COLO668 (cell line): ENCODE measurements around the gene PPM1N.

Source experiments
- DNase-seq: peaks from one replicate; lab custom pipeline; 2025; ENCODE audit not compliant: unreplicated experiment; lab: John Stamatoyannopoulos, UW

The PPM1N gene, protein sequence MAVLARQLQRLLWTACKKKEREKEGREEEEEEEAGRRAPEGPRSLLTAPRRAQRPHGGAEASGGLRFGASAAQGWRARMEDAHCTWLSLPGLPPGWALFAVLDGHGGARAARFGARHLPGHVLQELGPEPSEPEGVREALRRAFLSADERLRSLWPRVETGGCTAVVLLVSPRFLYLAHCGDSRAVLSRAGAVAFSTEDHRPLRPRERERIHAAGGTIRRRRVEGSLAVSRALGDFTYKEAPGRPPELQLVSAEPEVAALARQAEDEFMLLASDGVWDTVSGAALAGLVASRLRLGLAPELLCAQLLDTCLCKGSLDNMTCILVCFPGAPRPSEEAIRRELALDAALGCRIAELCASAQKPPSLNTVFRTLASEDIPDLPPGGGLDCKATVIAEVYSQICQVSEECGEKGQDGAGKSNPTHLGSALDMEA

DNA sequence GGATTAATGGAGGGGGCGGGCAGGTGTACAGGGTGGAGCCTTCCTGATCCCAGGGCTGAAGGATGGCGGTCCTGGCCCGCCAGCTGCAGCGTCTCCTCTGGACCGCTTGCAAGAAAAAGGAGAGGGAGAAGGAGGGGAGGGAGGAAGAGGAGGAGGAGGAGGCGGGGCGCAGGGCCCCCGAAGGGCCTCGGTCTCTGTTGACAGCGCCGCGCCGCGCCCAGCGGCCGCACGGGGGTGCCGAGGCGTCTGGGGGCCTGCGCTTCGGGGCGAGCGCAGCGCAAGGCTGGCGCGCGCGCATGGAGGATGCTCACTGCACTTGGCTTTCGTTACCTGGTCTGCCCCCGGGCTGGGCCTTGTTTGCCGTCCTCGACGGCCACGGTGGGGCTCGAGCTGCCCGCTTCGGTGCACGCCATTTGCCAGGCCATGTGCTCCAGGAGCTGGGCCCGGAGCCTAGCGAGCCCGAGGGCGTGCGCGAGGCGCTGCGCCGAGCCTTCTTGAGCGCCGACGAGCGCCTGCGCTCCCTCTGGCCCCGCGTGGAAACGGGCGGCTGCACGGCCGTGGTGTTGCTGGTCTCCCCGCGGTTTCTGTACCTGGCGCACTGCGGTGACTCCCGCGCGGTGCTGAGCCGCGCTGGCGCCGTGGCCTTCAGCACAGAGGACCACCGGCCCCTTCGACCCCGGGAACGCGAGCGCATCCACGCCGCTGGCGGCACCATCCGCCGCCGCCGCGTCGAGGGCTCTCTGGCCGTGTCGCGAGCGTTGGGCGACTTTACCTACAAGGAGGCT lies at the start of gene PPM1N:
Gene PPM1N (plus strand): TSS at position 33 of the 785 bp plus-strand sequence. CDS start 30 bp downstream, at position 63.
- DNase-seq = peak; percentile 70

DNA sequence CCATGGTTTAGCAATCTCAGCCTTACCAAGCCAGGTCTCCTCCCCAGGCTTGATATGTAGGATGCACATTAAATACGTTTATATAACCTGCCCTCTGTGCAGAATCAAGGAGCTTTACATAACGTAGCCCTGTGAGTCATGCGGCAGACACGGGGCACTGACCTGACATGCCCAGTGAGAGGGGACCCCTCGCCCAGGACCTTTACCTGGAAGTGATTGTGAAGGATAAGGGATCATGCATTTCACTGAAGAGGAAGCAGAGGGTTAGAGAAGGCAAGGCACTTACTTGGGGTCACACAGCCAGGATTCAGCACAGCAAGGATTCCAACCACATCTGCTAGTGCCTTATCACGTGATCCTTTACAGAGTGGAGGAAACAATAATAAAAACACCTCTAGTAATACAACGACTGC lies 49.4 kb upstream of the PPM1N start:
- peak; percentile 10 for DNase-seq

DNA sequence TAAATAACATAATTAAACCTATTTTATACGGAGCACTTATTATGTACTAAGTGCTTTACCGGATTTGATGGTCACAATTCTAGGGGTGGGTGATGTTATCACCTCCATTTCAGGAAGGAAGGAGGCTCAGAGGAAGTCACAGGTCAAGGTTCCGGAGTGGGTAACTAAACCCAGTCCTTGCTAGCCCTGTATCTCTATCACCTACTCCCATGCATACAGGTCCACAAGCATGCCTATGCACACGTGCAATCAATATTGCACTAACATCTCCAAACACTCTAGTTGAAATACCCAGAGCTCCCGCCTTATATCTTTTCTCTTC lies 48.3 kb upstream of the PPM1N start:
- no peak for DNase-seq

DNA sequence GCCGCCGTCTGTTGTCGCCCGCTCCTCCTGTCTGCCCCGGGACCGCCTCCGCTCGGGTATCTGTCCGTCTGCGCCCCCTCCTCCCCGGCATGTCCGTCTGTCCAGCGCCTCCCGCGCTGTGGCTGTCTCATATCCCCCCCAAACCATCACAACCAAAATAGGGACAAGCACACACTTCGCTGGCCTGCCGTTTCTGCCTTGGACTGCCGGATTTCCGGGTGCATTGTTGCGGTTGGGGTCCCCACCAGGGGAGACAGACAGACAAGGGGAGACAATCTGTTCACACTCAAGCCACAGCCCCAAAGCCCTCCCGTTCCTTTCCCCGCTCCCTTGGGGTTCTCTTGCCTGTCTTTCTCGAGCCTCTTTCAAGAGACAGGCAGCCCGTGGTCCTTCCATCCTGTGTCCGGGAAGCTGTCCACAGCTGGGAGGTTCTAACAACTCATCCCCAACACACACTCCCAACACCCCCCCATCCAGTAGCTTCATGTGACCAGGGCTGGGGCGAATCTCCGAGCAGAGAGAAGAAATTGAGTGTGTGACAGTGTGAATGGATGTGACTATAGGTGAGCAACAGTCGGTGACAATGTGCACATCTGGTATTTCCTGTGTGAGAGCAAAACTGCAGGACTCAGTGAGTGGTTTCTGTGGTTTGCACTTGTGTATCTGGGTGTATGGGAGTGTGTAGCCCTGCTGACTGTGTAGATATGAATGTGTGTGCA lies 47.0 kb upstream of the PPM1N start:
- peak; percentile 25 for DNase-seq

DNA sequence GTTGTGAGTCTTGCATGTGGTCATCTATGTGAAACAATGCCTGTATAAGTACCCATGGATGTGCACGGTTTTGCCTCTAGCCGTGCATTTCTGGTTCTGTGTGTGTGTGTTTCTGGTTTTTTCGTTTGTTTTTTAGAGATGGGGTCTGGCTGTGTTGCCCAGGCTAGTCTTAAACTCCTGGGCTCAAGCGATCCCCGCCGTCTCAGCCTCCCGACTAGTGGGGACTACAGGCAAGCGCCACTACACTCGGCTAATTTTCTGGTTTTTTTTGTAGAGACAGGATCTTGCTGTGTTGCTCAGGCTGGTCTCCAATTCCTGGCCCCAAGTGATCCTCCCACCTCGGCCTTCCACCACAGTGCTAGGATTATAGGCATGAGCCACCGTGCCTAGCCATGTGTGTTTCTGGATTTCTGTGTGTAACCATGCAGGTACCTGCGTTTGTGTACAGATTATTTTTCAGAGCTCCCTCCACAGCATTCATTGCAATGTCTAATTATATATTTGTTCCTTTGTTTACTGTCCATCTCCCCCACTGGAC lies 46.3 kb upstream of the PPM1N start:
- no peak for DNase-seq

DNA sequence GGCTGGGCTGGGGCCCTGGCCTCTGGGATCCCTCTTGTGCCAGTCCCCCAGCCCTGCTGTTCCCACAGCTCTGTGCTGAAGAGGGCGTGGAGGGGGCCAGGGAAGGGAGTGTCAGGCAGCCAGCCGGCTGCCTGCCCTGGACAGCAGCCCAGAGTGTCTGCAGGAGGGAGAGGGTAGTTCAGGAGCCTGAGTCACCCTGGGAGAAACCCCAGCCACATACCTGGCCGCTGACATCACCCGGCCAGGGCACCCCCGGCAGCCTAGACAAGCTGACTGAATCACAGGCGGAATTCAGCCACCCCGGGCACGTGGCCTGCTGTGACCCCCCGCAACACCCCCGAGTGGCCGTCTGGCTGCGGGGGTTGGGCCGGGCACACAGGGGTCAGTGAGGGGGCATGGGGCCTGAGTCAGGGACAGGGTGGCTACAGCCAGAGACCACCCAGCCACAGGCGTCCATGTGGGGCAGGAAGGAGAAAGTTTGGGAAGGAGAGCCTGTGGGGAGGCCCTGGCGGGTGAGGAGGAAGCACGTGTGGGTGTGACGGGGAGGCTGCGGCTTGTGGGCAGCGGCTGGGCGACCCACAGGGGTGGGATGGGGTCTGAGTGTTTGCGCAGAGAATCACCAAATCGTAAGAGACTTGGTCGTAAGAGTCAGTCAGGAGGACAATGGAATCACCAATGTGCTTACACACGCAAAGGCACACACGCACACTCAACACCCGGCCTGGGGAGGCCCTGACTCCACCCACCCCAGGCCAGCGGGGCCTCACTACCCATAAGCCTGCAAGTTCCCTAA lies 42.3 kb upstream of the PPM1N start:
- DNase-seq = peak; percentile 82

DNA sequence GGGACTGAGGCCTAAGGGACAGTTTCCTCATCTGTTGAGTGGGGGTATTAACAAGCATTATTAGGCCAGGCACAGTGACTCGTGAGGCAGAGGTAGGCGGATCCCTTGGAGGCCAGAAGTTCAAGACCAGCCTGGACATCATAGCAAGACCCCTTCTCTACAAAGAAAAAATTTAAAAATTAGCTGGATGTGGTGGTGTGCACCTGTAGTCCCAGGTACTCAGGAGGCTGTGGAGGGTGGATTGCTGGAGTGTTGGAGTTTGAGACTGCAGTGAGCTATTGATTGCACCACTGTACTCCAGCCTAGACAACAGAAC lies 41.8 kb upstream of the PPM1N start:
- DNase-seq = no peak

DNA sequence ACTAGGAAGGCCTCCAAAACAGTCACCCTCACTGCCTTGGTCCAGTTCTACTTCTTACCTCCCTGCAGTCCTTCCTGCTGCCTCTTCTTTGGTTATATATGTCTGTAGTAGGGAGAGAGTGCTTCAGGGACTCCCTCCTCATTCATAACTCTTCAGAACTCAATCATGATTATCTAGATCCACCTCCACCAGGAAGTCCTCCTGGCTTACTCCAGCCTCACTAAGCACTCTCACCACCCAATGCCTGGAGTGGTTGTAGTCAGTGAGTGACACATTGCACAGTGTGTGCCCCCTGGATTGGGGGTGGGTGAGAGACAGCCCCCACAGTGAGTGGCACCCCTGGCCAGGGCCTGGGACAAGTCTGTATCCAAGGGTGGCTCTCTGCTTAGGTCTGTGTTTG lies 40.5 kb upstream of the PPM1N start:
- DNase-seq = no peak

DNA sequence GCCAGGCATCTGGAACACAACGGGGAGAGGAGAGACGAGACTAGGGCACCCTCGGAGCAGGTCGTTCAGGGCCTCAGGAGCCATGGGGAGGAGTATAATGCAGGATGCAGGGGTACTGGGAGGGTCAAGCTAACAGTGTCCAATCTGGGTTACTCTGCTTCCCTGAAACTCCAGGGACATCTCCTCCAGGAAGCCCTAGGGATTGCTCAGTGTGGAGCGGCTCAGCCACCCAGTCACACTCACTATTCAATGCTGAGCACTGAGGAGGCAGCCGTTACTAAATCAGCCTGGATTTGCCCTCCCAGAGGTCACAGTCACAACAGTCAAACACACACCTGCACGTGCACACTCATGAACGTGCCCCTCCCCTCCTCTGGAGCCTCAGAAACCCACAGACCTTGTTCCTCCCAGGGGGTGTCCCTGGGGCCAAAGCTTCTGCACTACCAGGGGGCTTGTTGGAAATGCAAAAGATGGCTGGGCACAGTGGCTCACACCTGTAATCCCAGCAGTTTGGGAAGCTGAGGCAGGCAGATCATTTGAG lies 37.4 kb upstream of the PPM1N start:
- DNase-seq = no peak

DNA sequence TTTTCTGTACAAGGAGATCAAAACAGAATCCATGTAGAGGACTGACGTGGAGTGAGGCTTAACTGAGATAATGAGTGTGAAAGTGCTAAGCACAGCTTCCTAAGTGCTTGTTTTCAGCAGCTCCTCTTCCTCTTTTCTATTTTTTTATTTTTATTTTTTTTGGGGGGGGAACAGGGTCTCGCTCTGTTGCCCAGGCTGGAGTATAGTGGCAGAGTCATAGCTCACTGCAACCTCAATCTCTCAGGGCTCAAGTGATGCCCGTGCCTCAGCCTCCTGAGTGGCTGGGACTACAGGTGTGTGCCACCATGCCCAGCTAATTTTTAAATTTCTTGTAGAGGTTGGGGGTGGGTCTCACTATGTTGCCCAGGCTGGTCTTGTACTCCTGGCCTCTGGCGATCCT lies 36.1 kb upstream of the PPM1N start:
- no peak for DNase-seq

DNA sequence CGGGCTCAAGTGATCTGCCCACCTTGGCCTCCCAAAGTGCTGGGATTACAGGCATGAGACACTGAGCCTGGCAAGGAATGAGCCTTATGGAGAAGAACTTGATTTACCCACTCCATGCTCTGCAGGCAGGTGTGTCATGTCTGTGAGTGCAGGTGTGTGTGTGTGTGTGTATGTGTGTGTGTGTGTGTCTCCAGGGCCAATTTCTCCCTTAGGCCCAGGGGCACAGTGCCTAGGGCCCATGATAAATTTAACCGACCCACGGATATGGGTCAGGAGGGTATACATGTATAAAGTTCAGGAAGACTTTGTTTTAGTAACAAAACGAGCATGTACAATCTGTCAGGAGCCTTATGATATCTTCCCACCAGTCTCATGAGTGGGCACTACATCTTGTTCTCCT lies 35.0 kb upstream of the PPM1N start:
- no peak for DNase-seq

DNA sequence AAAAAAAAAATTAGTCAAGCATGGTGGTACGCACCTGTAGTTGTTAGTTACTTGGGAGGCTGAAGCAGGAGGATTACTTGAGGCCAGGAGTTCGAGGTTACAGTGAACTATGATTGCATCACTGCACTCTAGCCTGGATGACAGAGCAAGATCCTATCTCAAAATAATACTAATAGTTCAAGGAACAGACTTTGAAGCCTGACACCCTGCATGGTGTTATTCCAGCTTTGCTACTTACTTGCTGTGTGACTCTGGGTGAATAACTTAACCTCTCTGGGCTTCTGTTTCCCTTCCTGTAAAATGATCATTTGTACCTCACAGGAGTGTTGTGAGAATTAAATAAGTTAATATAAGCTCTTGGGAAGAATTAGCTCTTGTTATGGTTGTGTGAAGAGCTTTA lies 34.0 kb upstream of the PPM1N start:
- DNase-seq = no peak

DNA sequence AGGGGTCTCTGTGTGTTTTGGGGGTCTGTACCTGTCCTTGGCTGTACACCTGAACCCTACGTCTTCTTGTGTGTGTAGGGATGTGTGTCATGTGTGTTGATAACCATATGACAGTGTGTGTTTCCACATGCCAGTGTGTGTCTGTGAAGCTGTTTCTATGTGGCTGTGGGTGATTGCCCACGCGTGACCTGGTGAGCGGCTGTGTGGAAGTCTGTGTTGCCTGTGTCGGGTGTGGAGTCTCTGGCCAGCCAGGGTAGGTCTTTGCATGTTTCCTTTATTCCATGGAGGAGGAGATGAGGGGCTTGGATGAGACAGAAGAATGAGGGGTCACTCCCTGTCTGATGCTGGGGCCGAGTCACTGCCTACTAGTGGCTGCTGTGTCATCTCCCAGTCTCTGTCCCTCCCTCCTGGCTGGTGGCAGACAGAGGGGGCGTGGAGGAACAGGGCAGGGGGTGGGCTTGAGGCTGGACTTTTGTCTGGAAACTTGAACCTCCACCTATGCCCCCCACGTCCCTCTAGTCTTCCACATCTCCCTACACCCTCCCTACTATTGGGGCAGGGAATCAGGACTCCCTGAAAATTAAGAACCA lies 33.3 kb upstream of the PPM1N start:
- DNase-seq = no peak

DNA sequence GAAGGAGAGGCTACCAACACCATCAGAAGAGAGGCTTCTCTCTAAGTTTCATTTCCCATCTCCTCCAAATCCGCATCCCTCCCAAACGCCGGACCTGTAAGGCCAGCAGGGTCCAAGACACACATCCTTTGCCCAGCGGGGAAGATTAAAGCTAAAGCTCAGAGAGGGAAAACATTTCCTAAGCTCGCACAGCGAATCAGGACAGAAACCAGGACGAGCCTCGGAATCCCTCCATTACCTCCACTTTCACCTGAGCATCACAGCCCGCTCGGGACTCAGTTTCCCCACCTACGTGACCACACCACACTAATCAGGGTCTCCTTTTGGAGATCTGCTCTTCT lies 31.2 kb upstream of the PPM1N start:
- DNase-seq = no peak

DNA sequence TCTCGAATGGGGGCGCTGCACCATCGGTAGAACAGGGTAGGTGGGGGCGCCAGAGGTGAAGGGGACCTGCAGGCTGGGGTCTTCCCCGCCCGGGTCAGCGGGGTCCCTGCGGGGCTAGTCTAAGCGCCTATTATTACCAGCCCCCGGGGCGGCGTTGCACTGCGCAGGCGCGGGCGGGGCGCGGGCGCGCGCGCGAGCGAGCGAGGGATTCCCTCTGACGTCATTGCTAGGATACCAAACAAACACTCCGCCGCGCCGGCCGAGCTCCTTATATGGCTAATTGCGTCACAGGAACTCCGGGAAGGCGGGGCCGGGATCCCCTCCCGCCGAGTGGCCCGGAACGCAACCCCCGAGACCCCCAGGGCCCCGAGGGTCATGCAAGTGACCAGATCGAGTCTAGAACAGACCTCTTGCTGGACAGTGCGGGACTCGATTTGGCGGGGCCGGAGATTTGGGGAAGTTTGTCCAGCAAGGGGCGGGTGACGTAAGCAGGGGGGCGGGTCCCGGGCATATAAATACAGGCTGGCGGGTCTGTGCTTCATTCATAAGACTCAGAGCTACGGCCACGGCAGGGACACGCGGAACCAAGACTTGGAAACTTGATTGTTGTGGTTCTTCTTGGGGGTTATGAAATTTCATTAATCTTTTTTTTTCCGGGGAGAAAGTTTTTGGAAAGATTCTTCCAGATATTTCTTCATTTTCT lies 30.6 kb upstream of the PPM1N start, which contains the start of gene FOSB:
Gene FOSB (plus strand): TSS at position 541 of the 703 bp plus-strand sequence. CDS start 591 bp downstream, outside the sequence.
- DNase-seq = peak; percentile 95

DNA sequence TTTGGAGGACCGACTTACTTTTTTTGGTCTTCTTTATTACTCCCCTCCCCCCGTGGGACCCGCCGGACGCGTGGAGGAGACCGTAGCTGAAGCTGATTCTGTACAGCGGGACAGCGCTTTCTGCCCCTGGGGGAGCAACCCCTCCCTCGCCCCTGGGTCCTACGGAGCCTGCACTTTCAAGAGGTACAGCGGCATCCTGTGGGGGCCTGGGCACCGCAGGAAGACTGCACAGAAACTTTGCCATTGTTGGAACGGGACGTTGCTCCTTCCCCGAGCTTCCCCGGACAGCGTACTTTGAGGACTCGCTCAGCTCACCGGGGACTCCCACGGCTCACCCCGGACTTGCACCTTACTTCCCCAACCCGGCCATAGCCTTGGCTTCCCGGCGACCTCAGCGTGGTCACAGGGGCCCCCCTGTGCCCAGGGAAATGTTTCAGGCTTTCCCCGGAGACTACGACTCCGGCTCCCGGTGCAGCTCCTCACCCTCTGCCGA lies 30.0 kb upstream of the PPM1N start:
- no peak for DNase-seq

DNA sequence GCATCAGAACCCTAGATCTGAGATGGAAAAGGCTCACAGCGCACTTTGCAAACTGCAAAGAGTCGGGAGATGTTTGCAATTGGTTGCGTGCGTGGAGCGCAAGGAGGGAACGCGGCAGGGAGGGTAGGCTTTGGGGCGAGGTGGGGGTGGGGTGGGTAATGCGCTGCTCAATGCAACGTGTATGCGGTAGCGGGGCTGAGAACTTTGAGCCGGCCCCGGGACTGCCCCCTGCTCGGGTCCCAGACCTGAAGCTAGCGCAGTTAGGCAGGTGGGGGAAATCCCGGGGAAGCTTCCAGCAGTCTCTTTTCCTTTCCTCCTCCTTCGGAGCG lies 29.5 kb upstream of the PPM1N start:
- no peak for DNase-seq

DNA sequence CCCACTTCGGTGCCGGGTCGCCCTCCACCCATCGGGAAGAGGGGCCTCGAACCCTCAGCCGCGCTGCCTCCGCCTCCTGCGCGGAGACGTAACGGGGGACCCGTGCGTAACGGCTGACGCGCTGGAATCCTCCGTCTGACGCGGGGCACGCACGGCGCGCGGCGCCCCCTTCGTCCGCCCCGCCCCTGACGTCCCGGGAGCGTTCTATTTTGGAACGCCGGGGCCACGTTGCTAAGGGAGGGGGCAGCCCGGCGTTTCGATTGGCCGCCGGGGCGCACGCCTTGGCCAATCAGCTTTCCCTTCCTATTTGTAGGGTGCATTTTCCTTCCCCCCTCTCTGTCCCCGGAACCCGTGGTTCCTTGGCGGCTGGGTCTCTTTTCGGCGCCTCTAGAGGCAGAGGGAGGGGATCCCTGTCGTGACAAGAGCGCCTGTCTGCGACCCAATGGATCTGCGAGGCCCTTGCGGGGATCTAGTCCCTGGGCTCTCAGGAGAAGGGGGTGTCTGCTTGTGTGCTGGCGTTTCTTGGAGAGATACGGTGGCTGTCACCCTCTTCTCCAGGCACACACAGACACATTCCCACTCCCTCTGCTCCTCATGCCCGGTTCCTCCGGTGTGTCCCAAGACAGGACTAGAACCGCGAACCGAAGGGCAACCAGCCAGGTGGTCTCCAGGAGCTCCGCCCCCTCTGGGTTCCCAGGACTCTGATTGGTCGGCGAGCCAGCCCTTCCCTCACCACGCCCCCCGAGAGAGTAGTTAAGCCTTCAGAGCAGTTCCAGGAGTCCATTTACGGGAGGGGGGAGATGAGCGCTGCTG lies 28.9 kb upstream of the PPM1N start:
- peak; percentile 94 for DNase-seq
